HG03378 (cell line): Measurements from ENCODE around the gene IVNS1ABP.

Experiments
- ATAC-seq: cut with Tn5 transposase; IDR thresholded peaks from one replicate; pipeline ENCODE4 v1.9.1; 2021; ENCODE audit warnings: mild to moderate bottlenecking, moderate library complexity; ENCODE audit not compliant: unreplicated experiment

Gene IVNS1ABP

GRCh38 chr1:185297982-185298381 is 19.1 kb downstream of the IVNS1ABP start:
- ATAC-seq, result no peak

- ATAC-seq, result no peak
These were observed 22.0 kb downstream of the IVNS1ABP start for GRCh38 chr1:185295091-185295490.

- ATAC-seq, result no peak
These were observed 23.0 kb downstream of the IVNS1ABP start for GRCh38 chr1:185293967-185294542.

GRCh38 chr1:185292237-185292636 is 24.8 kb downstream of the IVNS1ABP start:
- ATAC-seq, result no peak

GRCh38 chr1:185291652-185292051 is 25.4 kb downstream of the IVNS1ABP start:
- ATAC-seq, result no peak

- ATAC-seq, result no peak
These were observed 25.9 kb downstream of the IVNS1ABP start for GRCh38 chr1:185291159-185291558.

- no peak for ATAC-seq
These were observed 27.2 kb downstream of the IVNS1ABP start for GRCh38 chr1:185289880-185290279.

GRCh38 chr1:185288435-185288834 is 28.6 kb downstream of the IVNS1ABP start:
- no peak for ATAC-seq

- ATAC-seq, result no peak
These were observed 29.6 kb downstream of the IVNS1ABP start for GRCh38 chr1:185287451-185287850.

- no peak for ATAC-seq
These were observed 32.3 kb downstream of the IVNS1ABP start for GRCh38 chr1:185284533-185285276.

GRCh38 chr1:185284116-185284515 is 32.9 kb downstream of the IVNS1ABP start:
- ATAC-seq, result no peak

- peak; percentile 91 for ATAC-seq
These were observed 35.8 kb downstream of the IVNS1ABP start for GRCh38 chr1:185281245-185281644.

GRCh38 chr1:185280589-185280988 is 36.5 kb downstream of the IVNS1ABP start:
- ATAC-seq, result no peak

- ATAC-seq, result no peak
These were observed 37.5 kb downstream of the IVNS1ABP start for GRCh38 chr1:185279571-185279970.

GRCh38 chr1:185271921-185272320 is 45.1 kb downstream of the IVNS1ABP start:
- no peak for ATAC-seq

- ATAC-seq, result no peak
These were observed 48.7 kb downstream of the IVNS1ABP start for GRCh38 chr1:185268352-185268751.

GRCh38 chr1:185267701-185268100 is 49.3 kb downstream of the IVNS1ABP start:
- ATAC-seq, result no peak

- ATAC-seq, result no peak
These were observed 49.7 kb downstream of the IVNS1ABP start for GRCh38 chr1:185267301-185267700.

- ATAC-seq, result no peak
These were observed 51.7 kb downstream of the IVNS1ABP start for GRCh38 chr1:185265314-185265713.

- ATAC-seq, result no peak
These were observed 53.3 kb downstream of the IVNS1ABP start for GRCh38 chr1:185263780-185264179.

GRCh38 chr1:185263292-185263691 is 53.8 kb downstream of the IVNS1ABP start:
- ATAC-seq, result no peak

GRCh38 chr1:185262151-185262550 is 54.9 kb downstream of the IVNS1ABP start:
- ATAC-seq, result no peak

- ATAC-seq, result no peak
These were observed 56.4 kb downstream of the IVNS1ABP start for GRCh38 chr1:185260611-185261010.
